Tibial nerve (tissue), 3 donors: Measurements from ENCODE around the gene JUND.

Source experiments
- CTCF ChIP-seq, 5 experiments: fragments of 200-600 bp in 3 of 5; fragments of 450-650 bp in 2 of 5; sonication (generic) in 3 of 5; IDR thresholded peaks; one replicate each; pipeline ENCODE4 v1.5.1; 2016 to 2019; ENCODE audit warnings: antibody characterized with exemption in 5 of 5, mild to moderate bottlenecking in 3 of 5, moderate library complexity in 2 of 5
- POLR2A ChIP-seq, 2 donors: fragments of 450-650 bp; IDR thresholded peaks; one replicate each; pipeline ENCODE4 v1.6.1; 2017; ENCODE audit warnings: antibody characterized with exemption in 2 of 2, mild to moderate bottlenecking in 2 of 2, moderate library complexity in 2 of 2

GRCh38 chr19:18304458-18305310 is 23.3 kb upstream of the JUND start:
- peak in 2 of 5 experiments; percentile 19 to 24 for TF ChIP-seq CTCF (IDR thresholded peaks at IDR 0.05)
- TF ChIP-seq POLR2A (IDR thresholded peaks at IDR 0.05), result peak; percentile 63 to 83
